ENCODE data around the gene ABCD1. TPM values are rescaled to one million over a fixed set of nuclear protein-coding genes. Genes with fewer than 3 reads are reported as not detected.

The ABCD1 gene
- total and polyA plus RNA-seq, 9 of the 15 experiments (the other 6 are each of a cell fraction or from before 2014, with no cell fraction given): 0.07 to 6.9 (median 2.2) TPM

DNA sequence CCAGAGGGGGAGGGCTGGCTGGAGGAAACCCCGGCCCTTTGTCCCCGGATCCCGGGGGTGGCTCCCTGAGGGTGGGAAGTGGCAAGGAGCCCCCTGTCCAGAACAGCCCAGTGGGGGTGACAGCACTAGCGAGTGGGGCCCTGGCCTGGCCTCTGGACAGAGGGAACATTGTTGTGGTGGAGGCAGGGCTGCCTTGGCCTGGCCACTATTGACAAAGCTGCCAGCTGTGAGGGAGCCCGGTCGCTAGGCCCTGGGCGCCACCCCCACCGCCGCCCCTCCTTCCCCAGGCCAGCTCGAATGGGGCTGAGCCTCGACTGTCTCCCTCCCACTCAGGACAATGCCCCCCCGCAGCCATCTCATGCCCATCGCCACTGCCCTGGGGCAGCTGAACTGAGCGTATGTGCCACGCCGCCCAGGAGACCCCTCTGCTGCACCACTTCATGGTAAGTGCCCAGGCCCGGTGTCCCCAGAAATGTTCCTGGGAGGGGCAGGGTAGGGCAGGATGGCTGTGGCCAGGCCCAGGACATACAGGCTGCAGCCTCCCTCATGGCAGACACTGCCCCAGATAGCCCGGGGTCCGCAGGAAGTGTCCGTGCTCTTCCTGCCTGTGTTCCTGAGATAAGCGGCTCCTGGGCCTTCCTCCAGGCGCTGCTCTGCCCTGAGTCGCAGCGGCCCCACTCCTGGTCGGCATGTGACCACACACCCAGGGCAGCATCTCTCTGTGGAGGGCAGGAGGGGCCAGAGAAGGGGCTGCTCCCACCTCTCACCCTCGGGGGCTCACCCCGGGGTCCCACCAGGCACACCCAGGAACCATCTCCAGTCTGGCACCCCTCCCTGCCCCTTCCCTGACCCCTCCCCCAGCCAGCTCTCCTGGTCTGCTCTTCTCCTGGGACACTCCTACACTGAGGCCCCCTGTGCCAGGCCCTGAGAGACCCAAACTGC is 40.8 kb downstream of the ABCD1 start (continued):
- TF ChIP-seq, protein P1, sequence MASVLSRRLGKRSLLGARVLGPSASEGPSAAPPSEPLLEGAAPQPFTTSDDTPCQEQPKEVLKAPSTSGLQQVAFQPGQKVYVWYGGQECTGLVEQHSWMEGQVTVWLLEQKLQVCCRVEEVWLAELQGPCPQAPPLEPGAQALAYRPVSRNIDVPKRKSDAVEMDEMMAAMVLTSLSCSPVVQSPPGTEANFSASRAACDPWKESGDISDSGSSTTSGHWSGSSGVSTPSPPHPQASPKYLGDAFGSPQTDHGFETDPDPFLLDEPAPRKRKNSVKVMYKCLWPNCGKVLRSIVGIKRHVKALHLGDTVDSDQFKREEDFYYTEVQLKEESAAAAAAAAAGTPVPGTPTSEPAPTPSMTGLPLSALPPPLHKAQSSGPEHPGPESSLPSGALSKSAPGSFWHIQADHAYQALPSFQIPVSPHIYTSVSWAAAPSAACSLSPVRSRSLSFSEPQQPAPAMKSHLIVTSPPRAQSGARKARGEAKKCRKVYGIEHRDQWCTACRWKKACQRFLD (CRISPR knock-in tag; IDR thresholded peaks at IDR 0.05): peak; percentile 77; the same call in 1 of the 2 replicates
- no peak for TF ChIP-seq ZSCAN29 (IDR thresholded peaks at IDR 0.05)
- no peak for TF ChIP-seq MIER1 (IDR thresholded peaks at IDR 0.05; ENCODE audit: low read depth)
- TF ChIP-seq ZKSCAN8 (CRISPR knock-in tag; IDR thresholded peaks at IDR 0.05): no peak
- TF ChIP-seq, protein P2, sequence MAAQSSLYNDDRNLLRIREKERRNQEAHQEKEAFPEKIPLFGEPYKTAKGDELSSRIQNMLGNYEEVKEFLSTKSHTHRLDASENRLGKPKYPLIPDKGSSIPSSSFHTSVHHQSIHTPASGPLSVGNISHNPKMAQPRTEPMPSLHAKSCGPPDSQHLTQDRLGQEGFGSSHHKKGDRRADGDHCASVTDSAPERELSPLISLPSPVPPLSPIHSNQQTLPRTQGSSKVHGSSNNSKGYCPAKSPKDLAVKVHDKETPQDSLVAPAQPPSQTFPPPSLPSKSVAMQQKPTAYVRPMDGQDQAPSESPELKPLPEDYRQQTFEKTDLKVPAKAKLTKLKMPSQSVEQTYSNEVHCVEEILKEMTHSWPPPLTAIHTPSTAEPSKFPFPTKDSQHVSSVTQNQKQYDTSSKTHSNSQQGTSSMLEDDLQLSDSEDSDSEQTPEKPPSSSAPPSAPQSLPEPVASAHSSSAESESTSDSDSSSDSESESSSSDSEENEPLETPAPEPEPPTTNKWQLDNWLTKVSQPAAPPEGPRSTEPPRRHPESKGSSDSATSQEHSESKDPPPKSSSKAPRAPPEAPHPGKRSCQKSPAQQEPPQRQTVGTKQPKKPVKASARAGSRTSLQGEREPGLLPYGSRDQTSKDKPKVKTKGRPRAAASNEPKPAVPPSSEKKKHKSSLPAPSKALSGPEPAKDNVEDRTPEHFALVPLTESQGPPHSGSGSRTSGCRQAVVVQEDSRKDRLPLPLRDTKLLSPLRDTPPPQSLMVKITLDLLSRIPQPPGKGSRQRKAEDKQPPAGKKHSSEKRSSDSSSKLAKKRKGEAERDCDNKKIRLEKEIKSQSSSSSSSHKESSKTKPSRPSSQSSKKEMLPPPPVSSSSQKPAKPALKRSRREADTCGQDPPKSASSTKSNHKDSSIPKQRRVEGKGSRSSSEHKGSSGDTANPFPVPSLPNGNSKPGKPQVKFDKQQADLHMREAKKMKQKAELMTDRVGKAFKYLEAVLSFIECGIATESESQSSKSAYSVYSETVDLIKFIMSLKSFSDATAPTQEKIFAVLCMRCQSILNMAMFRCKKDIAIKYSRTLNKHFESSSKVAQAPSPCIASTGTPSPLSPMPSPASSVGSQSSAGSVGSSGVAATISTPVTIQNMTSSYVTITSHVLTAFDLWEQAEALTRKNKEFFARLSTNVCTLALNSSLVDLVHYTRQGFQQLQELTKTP (IDR thresholded peaks at IDR 0.05; ENCODE audit: low read depth in 1 of 2, partially characterized antibody in 2 of 2): peak in 1 of 2 experiments; percentile 21
- no peak for TF ChIP-seq ILK (tag; IDR thresholded peaks at IDR 0.05; ENCODE audit: borderline replicate concordance, low read depth)
- TF ChIP-seq RBBP5 (IDR thresholded peaks at IDR 0.05; ENCODE audit: borderline replicate concordance, insufficient read depth, low read length, poor library complexity, severe bottlenecking): peak; percentile 21
- TF ChIP-seq, protein P3, sequence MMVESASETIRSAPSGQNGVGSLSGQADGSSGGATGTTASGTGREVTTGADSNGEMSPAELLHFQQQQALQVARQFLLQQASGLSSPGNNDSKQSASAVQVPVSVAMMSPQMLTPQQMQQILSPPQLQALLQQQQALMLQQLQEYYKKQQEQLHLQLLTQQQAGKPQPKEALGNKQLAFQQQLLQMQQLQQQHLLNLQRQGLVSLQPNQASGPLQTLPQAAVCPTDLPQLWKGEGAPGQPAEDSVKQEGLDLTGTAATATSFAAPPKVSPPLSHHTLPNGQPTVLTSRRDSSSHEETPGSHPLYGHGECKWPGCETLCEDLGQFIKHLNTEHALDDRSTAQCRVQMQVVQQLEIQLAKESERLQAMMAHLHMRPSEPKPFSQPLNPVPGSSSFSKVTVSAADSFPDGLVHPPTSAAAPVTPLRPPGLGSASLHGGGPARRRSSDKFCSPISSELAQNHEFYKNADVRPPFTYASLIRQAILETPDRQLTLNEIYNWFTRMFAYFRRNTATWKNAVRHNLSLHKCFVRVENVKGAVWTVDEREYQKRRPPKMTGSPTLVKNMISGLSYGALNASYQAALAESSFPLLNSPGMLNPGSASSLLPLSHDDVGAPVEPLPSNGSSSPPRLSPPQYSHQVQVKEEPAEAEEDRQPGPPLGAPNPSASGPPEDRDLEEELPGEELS (CRISPR knock-in tag; IDR thresholded peaks at IDR 0.05; ENCODE audit: borderline replicate concordance): no peak
- TF ChIP-seq, protein P4, sequence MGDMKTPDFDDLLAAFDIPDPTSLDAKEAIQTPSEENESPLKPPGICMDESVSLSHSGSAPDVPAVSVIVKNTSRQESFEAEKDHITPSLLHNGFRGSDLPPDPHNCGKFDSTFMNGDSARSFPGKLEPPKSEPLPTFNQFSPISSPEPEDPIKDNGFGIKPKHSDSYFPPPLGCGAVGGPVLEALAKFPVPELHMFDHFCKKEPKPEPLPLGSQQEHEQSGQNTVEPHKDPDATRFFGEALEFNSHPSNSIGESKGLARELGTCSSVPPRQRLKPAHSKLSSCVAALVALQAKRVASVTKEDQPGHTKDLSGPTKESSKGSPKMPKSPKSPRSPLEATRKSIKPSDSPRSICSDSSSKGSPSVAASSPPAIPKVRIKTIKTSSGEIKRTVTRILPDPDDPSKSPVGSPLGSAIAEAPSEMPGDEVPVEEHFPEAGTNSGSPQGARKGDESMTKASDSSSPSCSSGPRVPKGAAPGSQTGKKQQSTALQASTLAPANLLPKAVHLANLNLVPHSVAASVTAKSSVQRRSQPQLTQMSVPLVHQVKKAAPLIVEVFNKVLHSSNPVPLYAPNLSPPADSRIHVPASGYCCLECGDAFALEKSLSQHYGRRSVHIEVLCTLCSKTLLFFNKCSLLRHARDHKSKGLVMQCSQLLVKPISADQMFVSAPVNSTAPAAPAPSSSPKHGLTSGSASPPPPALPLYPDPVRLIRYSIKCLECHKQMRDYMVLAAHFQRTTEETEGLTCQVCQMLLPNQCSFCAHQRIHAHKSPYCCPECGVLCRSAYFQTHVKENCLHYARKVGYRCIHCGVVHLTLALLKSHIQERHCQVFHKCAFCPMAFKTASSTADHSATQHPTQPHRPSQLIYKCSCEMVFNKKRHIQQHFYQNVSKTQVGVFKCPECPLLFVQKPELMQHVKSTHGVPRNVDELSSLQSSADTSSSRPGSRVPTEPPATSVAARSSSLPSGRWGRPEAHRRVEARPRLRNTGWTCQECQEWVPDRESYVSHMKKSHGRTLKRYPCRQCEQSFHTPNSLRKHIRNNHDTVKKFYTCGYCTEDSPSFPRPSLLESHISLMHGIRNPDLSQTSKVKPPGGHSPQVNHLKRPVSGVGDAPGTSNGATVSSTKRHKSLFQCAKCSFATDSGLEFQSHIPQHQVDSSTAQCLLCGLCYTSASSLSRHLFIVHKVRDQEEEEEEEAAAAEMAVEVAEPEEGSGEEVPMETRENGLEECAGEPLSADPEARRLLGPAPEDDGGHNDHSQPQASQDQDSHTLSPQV (IDR thresholded peaks at IDR 0.05): peak; percentile 96
- no peak for TF ChIP-seq SAFB (IDR thresholded peaks at IDR 0.05; ENCODE audit: borderline replicate concordance, low read depth, low read length)
- TF ChIP-seq ZFX (CRISPR knock-in tag; IDR thresholded peaks at IDR 0.05): peak; percentile 83
- TF ChIP-seq ZNF785 (CRISPR knock-in tag; IDR thresholded peaks at IDR 0.05): no peak
- no peak for TF ChIP-seq ERF (CRISPR knock-in tag; IDR thresholded peaks at IDR 0.05)
- no peak for TF ChIP-seq GABPB2 (CRISPR knock-in tag; conservative IDR thresholded peaks at IDR 0.05)
